ENCODE results near the gene ZNF766. TPM values are rescaled to one million over a fixed set of nuclear protein-coding genes. Genes with fewer than 3 reads are reported as not detected.
A peak's percentile ranks its signal among the peaks of the same experiment; 100 is the strongest.
"Not testable (repeated sequence)": the region's sequence is repeated elsewhere in the genome, so short reads cannot be mapped to it uniquely, and the experiment has no call there.

The ZNF766 gene
- total and polyA plus RNA-seq, 4 donors: 10.2 to 22.1 (median 12.2) TPM

- Histone ChIP-seq H3K4me3 (ENCODE audit: low read depth, low read length) (peak overlapping the region; percentile 86), H3K9me3 (ENCODE audit: control insufficient read depth, insufficient read depth, low read length) (no peaks in the 10 kb centered on the region), H3K4me1 (ENCODE audit: control insufficient read depth, insufficient read depth, low read length) (peaks cover 8% of the 10 kb centered on the region), H3K36me3 (ENCODE audit: control insufficient read depth, insufficient read depth, low read length) (peaks cover 9% of the 10 kb centered on the region), H3K27ac (ENCODE audit: low read depth, low read length) (peak overlapping the region; percentile 90), H3K27me3 (ENCODE audit: control insufficient read depth, insufficient read depth, low read length) (no peaks in the 10 kb centered on the region)
- peak in 3 of 6 donors; percentile 1 to 22 (median 11) for DNase-seq (ENCODE audit: low read depth in 4 of 6, low spot score in 6 of 6)
- 7% methylated on average over 14 of the region's 18 CpGs for WGBS (ENCODE audit: insufficient coverage)
Observed at GRCh38 chr19:52297601-52298364, 28.4 kb downstream of the ZNF766 start.

- 94% methylated on average over 7 of the region's 10 CpGs for WGBS (ENCODE audit: insufficient coverage)
- Histone ChIP-seq H3K36me3 (ENCODE audit: control insufficient read depth, insufficient read depth, low read length) (peaks cover 11% of the 10 kb centered on the region), H3K27ac (ENCODE audit: low read depth, low read length) (no peak overlapping the region), H3K4me3 (ENCODE audit: low read depth, low read length) (no peak overlapping the region), H3K4me1 (ENCODE audit: control insufficient read depth, insufficient read depth, low read length) (no peaks in the 10 kb centered on the region), H3K27me3 (ENCODE audit: control insufficient read depth, insufficient read depth, low read length) (no peaks in the 10 kb centered on the region), H3K9me3 (ENCODE audit: control insufficient read depth, insufficient read depth, low read length) (peaks cover 17% of the 10 kb centered on the region)
- peak in 1 of 6 donors; percentile 25 for DNase-seq (ENCODE audit: low read depth in 4 of 6, low spot score in 6 of 6)
Observed at GRCh38 chr19:52307275-52307674, 37.9 kb downstream of the ZNF766 start.

GRCh38 chr19:52322429-52322828, 53.0 kb downstream of the ZNF766 start:
- peaks cover 12% of the 10 kb centered on the region for H3K36me3 ChIP-seq (ENCODE audit: control insufficient read depth, insufficient read depth, low read length)
- WGBS (ENCODE audit: insufficient coverage): no CpG with 5 or more reads among the region's 6 CpGs

DNA sequence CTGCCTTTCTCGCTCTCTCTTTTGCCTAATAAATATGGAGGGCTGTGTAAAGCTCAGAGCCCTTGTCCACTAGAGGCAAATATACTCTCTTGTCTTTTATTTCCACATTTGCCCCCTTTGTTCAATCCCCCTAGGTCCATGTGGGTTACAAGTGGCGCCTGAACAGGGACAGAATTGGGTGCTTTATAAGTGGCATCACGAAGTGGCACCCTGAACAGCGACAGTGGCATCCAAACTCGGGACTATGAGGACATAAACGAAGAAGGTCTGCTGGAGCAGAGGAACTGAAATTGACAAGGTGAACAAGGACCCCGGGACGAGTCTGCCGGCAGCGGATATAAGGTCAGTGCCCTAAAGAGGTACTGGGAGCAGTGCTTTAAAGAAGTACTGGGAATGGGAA, 62.4 kb downstream of the ZNF766 start:
- 97% methylated on average over 9 of the region's 10 CpGs for WGBS (ENCODE audit: insufficient coverage)
- Histone ChIP-seq H3K9me3 (ENCODE audit: control insufficient read depth, insufficient read depth, low read length) (peaks cover 11% of the 10 kb centered on the region), H3K27ac (ENCODE audit: low read depth, low read length) (no peak overlapping the region), H3K4me3 (ENCODE audit: low read depth, low read length) (no peak overlapping the region), H3K27me3 (ENCODE audit: control insufficient read depth, insufficient read depth, low read length) (no peaks in the 10 kb centered on the region), H3K36me3 (ENCODE audit: control insufficient read depth, insufficient read depth, low read length) (no peaks in the 10 kb centered on the region), H3K4me1 (ENCODE audit: control insufficient read depth, insufficient read depth, low read length) (no peaks in the 10 kb centered on the region)
- no peak for DNase-seq (ENCODE audit: low read depth in 4 of 6, low spot score in 6 of 6)

More at GRCh38 chr19:52322429-52322828, 53.0 kb downstream of the ZNF766 start:
- Histone ChIP-seq H3K4me1 (ENCODE audit: control insufficient read depth, insufficient read depth, low read length) (no peaks in the 10 kb centered on the region), H3K27ac (ENCODE audit: low read depth, low read length) (no peak overlapping the region), H3K9me3 (ENCODE audit: control insufficient read depth, insufficient read depth, low read length) (peaks cover 24% of the 10 kb centered on the region), H3K27me3 (ENCODE audit: control insufficient read depth, insufficient read depth, low read length) (no peaks in the 10 kb centered on the region), H3K4me3 (ENCODE audit: low read depth, low read length) (no peak overlapping the region)
- no peak for DNase-seq (ENCODE audit: low read depth in 4 of 6, low spot score in 6 of 6)

- H3K4me3 ChIP-seq (ENCODE audit: low read depth, low read length): peak overlapping the region; percentile 85
- H3K36me3 ChIP-seq (ENCODE audit: control insufficient read depth, insufficient read depth, low read length): peaks cover 12% of the 10 kb centered on the region
- H3K4me1 ChIP-seq (ENCODE audit: control insufficient read depth, insufficient read depth, low read length): peaks cover 4% of the 10 kb centered on the region
- H3K9me3 ChIP-seq (ENCODE audit: control insufficient read depth, insufficient read depth, low read length): peaks cover 10% of the 10 kb centered on the region
- H3K27ac ChIP-seq (ENCODE audit: low read depth, low read length): peak overlapping the region; percentile 36
- WGBS (ENCODE audit: insufficient coverage): 39% methylated on average over 8 of the region's 9 CpGs
- no peaks in the 10 kb centered on the region for H3K27me3 ChIP-seq (ENCODE audit: control insufficient read depth, insufficient read depth, low read length)
- no peak for DNase-seq (ENCODE audit: low read depth in 4 of 6, low spot score in 6 of 6)
Observed at GRCh38 chr19:52335768-52336116, 66.4 kb downstream of the ZNF766 start.

- Histone ChIP-seq H3K36me3 (ENCODE audit: control insufficient read depth, insufficient read depth, low read length) (peaks cover 12% of the 10 kb centered on the region), H3K4me3 (ENCODE audit: low read depth, low read length) (peak within 1 kb of the TSS; percentile 85), H3K4me1 (ENCODE audit: control insufficient read depth, insufficient read depth, low read length) (peaks cover 4% of the 10 kb centered on the region), H3K9me3 (ENCODE audit: control insufficient read depth, insufficient read depth, low read length) (peaks cover 7% of the 10 kb centered on the region), H3K27ac (ENCODE audit: low read depth, low read length) (peak within 1 kb of the TSS; percentile 83), H3K27me3 (ENCODE audit: control insufficient read depth, insufficient read depth, low read length) (no peaks in the 10 kb centered on the region)
- WGBS (ENCODE audit: insufficient coverage): under 1% methylated on average over 55 of the region's 55 CpGs
- DNase-seq (ENCODE audit: low read depth in 4 of 6, low spot score in 6 of 6): peak; percentile 74 to 98 (median 90)
Observed at GRCh38 chr19:52336117-52336790, 66.9 kb downstream of the ZNF766 start, which contains the start of gene ZNF610. ZNF610 (plus strand) TSS chr19:52336243; CDS start chr19:52349173, 12,930 bp downstream.

GRCh38 chr19:52336791-52337381, 67.5 kb downstream of the ZNF766 start:
- no peaks in the 10 kb centered on the region for H3K27me3 ChIP-seq (ENCODE audit: control insufficient read depth, insufficient read depth, low read length)

GRCh38 chr19:52339022-52339421, 69.6 kb downstream of the ZNF766 start:
- 100% methylated on average over 3 of the region's 3 CpGs for WGBS (ENCODE audit: insufficient coverage)
- H3K36me3 ChIP-seq (ENCODE audit: control insufficient read depth, insufficient read depth, low read length): peaks cover 17% of the 10 kb centered on the region
- H3K4me1 ChIP-seq (ENCODE audit: control insufficient read depth, insufficient read depth, low read length); H3K27ac ChIP-seq (ENCODE audit: low read depth, low read length); DNase-seq (ENCODE audit: low read depth in 4 of 6, low spot score in 6 of 6); H3K9me3 ChIP-seq (ENCODE audit: control insufficient read depth, insufficient read depth, low read length); H3K27me3 ChIP-seq (ENCODE audit: control insufficient read depth, insufficient read depth, low read length); H3K4me3 ChIP-seq (ENCODE audit: low read depth, low read length): not testable (repeated sequence)

More at GRCh38 chr19:52336791-52337381, 67.5 kb downstream of the ZNF766 start:
- H3K4me3 ChIP-seq (ENCODE audit: low read depth, low read length): peak overlapping the region; percentile 85
- peaks cover 4% of the 10 kb centered on the region for H3K4me1 ChIP-seq (ENCODE audit: control insufficient read depth, insufficient read depth, low read length)
- peaks cover 6% of the 10 kb centered on the region for H3K9me3 ChIP-seq (ENCODE audit: control insufficient read depth, insufficient read depth, low read length)
- H3K27ac ChIP-seq (ENCODE audit: low read depth, low read length): no peak overlapping the region
- peaks cover 17% of the 10 kb centered on the region for H3K36me3 ChIP-seq (ENCODE audit: control insufficient read depth, insufficient read depth, low read length)
- peak in 2 of 6 donors; percentile 15 to 38 for DNase-seq (ENCODE audit: low read depth in 4 of 6, low spot score in 6 of 6)
- WGBS (ENCODE audit: insufficient coverage): 3% methylated on average over 5 of the region's 9 CpGs

- Histone ChIP-seq H3K9me3 (ENCODE audit: control insufficient read depth, insufficient read depth, low read length) (no peaks in the 10 kb centered on the region), H3K27ac (ENCODE audit: low read depth, low read length) (no peak overlapping the region), H3K4me1 (ENCODE audit: control insufficient read depth, insufficient read depth, low read length) (no peaks in the 10 kb centered on the region), H3K27me3 (ENCODE audit: control insufficient read depth, insufficient read depth, low read length) (no peaks in the 10 kb centered on the region), H3K4me3 (ENCODE audit: low read depth, low read length) (no peak overlapping the region), H3K36me3 (ENCODE audit: control insufficient read depth, insufficient read depth, low read length) (peaks cover 23% of the 10 kb centered on the region)
- WGBS (ENCODE audit: insufficient coverage): 3% methylated on average over 7 of the region's 8 CpGs
- peak in 5 of 6 donors; percentile 50 to 93 (median 52) for DNase-seq (ENCODE audit: low read depth in 4 of 6, low spot score in 6 of 6)
Observed at GRCh38 chr19:52343548-52343947, 74.2 kb downstream of the ZNF766 start.
